GM18870 (cell line): ENCODE measurements around the gene PNO1.
"Not testable (repeated sequence)": the region's sequence is repeated elsewhere in the genome, so short reads cannot be mapped to it uniquely, and the experiment has no call there.

Experiments used
- ATAC-seq: cut with Tn5 transposase; IDR thresholded peaks from one replicate; pipeline ENCODE4 v1.9.1; 2021; ENCODE audit warnings: moderate library complexity; ENCODE audit not compliant: unreplicated experiment

The PNO1 gene

DNA sequence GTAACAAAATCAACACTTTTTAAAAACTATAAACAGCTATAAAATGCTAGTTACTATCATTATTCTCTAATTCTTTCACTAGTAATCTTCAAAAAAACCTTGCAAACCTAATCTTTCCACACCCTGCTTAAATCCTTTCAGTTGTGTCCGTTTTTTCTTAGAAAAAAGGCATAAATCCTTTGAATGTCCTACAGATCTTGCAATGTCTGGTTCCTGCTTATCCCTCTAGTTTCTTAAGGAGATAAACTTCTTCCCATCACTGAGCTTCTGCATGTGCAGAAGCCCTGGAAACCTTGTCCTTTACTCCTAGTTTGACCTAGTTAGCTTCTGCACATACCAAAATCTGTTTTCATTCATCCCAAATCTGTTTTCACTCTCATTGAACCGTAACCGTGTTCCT is 1.3 kb upstream of the PNO1 start:
- ATAC-seq, result no peak

DNA sequence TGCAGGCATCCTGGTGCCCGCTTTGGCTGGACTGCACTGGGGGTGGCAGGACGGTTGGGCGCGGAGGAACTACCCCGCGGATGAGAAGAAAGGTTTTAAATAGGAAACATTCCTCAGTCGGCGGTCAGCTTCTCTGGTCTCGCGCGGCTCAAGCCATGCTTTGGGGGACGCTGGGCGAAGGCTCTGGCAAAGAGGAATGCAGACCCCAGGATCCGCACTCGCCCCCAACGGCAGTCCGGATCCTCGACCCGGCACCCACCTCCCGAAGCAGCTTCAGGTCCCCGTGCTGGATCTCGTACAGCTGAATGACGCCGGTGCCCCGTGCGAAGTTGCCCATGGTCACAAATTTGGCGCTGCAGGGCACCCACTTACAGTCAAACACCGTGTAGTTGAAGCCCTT is 686 bp upstream of the PNO1 start:
- ATAC-seq, result peak; percentile 22

DNA sequence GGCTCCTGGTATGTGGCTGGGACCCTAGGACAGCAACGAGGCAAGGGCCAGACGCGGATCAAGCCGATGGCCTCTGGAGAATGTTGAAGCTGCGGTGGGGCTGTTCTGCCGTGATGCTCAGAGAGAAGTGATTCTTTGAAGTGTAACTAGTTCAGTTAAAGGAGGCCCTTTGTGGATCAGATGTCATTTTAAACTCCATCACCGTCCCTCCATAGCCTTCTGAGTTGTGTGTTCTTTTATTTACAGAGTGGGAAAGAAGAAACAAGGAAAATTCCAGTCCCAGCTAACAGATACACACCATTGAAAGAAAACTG is 403 bp downstream of the PNO1 start:
- ATAC-seq, result no peak

DNA sequence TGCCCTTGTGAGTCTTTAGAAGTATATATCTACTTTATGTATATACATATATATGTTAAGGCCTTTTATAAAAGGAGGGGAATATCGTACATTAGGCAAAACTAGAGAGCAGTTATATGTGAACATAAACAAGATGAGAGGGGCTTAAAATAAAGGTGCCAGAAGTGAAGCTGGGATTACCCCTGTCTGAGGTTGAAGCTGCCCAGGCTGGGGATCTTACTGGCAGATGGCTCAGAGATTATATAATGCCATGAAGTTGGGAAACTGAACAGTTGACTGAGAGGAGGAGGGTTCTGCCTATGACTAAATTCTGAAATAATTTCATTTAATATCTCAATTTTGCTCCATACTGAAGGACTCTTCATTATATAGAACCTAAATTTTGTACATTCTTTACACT is 6.0 kb downstream of the PNO1 start:
- no peak for ATAC-seq

DNA sequence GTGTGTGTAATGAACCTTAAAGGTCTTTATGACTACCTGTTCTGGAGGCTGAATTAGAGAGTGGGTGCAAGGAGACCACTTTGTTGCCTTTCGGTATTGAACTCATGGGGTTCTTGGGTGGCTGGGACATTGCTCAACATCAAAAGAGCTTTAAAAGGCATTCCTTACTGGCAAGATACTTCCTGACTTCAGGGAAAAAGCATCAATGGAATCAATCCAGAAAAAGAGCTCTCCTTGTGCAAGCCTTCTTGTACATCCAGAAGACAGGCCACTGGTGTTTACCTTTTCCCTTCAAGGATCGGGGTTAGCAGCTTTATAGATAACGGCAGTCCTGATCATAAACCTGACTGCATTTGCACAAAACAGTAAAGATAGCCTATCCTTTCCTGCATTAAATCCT is 9.5 kb downstream of the PNO1 start:
- no peak for ATAC-seq

DNA sequence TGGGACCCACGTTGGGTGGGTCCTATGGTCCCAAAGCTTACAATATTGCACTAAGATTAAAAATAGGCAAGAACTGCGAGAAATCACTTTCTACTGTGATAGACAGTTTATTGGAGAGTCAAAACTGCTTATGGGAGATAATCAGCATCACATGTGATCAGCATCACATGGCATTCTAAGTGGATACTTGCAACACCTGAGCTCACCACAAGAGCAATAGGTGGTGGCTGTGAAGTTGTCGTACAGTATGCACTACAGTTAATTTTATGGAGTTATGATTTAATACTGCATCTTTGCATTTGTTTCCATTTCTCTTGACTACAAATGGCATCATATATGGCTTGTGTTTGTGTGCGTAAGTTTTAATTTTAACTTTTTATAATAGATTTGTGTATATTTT is 11.6 kb downstream of the PNO1 start:
- ATAC-seq, result no peak

DNA sequence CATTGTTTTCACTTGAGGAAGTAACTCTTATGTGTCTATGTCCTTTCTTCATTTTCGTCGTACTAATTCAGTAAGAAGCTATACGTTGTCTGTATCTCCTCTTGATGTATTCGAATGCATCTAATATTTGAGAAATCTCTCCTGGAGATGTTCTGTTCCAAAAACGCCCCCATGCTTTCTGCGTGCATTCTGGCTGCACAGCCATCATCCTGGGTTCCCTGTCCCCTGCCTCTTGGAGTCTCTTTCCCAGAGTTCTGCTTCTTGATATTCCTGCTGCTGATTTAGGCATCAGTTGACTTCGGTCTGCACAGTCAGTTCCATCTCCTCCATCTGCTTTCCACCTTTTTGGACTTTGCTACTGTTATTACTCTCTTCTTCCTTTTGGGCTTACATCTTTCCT is 13.5 kb downstream of the PNO1 start:
- ATAC-seq, result no peak

DNA sequence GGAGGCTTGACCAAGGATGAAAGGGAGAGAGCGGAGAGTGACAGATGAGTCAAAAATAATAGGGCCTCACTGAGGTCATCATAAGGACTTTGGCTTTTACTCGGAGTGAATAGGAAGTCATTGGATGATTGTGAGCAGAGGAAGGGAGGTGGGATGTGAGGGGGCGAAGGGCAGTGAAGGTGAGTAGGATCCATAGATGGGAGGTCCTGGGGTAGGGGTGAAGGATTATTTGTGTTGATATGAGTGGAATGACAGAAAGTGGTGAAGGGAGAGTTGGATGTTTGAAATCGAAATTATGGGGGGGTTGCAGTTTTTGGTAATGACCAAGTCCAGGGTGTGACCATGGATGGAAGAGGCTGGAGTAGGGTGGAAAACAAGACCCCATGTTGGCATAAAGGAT is 14.0 kb downstream of the PNO1 start:
- no peak for ATAC-seq

DNA sequence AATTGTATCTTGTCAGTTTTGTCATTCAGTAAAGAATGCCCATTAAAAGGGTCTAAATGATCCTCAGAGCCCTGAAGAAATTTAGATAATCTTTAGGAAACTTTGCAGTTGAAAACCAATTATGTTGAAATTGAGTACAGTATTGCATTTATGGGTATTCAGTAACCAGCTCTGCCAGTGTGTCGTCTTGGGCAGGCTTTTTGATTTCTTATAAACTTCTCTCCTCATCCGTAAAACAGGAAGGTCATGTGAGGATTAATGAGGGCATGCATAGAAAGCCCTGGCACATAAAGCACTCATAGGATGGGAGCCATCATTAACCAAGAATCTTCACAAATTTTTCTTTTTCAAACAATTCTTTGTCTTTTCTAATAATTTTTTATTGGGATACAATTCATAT is 14.8 kb downstream of the PNO1 start:
- ATAC-seq, result no peak

DNA sequence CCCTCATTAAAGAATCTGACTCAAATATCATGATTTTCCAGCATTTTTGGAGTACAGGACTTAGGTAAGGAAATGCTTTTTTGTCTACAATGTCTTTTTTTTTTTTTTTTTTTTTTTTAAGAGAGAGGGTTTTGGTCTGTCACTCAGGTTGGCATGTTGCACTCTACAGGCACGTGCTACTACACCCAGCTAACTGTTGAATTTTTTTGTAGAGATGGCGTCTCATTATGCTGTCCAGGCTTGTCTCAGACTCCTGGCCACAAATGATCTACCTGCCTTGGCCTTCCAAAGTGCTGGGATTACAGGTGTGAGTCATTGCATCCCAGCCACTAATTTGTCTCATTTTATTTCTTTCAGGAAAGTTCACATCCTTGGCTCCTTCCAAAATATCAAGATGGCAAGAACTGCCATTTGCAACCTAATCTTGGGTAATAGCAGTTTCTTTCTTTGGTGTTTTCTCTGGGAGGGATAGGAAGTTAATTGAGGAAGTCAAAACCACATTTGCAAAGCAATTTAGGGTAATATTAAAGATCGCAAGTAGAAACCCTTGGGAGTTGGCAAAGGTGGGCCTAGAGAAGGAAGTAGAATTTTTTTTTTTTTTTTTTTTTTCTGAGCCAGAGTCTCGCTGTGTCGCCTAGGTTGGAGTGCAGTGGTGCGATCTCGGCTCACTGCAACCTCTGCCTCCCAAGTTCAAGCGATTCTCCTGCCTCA is 15.5 kb downstream of the PNO1 start:
- no peak for ATAC-seq

DNA sequence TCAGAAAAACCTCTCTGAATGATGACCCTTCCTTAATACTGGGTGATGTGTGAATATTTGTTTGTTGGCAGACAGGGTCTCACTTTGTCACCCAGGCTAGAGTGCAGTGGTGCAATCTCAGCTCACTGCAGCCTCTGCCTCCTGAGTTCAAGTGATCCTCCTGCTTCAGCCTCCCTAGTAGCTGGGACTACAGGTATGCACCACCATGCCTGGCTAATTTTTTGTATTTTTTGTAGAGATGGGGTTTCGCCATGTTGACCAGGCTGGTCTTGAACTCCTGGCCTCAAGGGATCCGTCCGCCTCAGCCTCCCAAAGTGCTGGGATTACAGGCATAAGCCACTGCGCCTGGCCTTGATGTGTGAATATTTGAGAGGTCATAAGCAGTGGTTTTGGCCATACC is 17.5 kb downstream of the PNO1 start:
- not testable (repeated sequence) for ATAC-seq

DNA sequence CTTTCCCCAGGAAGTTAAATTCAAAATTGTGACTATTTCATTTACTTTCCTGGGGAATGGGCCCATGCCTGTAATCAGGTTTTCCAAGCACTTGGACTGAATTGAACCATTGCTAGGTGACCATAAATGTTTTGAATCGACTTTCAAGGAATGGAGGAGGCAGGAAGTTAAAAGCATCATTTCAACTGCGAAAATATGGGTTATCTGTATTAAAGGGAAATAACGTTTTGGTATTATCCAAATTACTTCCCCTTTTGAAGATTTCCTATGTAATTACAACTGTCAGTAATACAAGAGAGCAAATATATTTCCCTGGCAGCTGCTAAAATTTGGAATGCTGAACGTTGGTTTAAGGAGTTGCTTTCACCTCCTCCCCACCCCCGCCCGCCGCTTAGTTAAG is 19.0 kb downstream of the PNO1 start:
- no peak for ATAC-seq

DNA sequence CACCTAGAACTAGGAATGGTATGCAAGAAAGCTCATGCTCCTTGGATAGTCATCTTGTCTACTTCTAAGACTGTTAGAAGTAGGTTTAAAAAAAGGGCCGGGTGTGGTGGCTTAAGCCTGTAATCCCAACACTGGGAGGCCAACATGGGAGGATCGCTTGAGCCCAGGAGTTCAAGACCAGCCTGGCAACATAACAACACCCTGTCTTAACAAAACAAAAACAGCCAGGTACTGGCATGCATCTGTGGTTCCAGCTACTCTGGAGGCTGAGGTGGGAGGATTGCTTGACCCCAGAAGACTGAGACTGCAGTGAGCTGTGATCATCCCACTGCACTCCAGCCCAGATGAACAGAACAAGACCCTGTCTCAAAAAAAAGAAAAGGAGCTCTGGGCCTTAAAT is 19.9 kb downstream of the PNO1 start:
- no peak for ATAC-seq

DNA sequence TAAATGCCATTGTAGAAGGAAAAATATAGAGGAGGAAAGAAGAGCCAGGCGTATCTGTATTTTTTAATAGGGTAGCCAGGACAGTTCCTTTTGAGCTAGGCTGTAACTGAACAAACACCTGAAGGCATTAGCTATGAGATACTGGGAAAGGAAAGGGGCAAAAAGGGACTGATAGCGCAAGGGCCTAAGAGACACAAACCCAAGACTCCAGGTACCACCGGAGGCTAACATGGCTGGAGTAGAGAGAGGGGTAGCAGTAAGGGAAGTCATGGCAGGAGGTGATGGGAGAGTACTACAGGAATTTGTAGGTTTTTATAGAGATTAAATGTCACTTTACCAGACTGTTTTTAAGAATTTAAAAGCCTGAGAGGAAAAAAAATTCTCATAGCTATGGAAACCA is 20.7 kb downstream of the PNO1 start:
- no peak for ATAC-seq

DNA sequence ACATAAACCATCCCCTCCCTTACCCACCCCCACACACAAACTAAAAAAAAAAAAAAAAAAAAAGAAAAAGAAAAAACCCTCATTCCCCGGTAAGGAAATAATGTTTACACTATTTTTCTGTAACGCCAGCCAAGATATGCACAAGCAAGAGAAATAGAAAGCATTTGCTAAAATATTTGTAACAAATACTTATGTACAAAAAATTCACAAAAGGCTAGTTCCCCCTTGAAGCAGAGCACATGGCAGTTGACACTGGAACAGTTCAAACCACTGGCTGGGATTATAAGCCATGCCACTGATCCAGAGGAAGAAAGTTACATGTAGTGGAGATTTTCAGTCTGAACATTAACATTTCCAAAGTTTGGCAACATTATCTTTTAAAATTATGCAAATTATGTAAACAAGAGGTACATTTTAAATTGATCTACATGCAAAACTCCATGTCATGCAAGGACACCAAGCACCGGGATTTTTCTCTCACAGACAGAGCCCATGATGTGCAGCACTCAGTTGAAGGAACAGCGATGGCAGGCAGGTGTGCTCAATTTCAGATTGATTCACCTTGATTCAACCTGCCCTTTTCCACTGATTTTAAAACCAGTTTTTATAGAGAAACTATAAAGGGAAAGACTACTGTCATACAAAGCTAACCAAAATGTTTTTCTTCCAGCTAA is 21.4 kb downstream of the PNO1 start:
- ATAC-seq, result no peak

DNA sequence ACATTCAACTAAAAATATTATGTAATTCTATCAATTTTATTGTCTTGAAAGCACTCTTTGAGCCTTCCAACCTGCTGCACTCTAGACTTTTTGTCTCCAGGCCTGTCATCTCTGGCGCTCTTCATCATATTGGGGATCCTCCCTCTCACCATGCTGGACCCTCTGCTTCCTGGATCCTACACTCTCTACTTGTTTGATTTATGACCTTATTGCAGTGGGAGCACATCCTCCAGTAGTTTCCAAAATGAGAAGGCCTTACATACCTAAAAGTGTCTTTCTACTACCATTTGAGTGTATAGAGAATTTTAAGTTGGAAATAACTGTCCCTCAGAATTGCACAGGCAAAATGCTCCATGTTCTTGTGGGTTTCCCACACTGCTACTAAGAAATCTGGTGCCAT is 25.2 kb downstream of the PNO1 start:
- ATAC-seq, result no peak

DNA sequence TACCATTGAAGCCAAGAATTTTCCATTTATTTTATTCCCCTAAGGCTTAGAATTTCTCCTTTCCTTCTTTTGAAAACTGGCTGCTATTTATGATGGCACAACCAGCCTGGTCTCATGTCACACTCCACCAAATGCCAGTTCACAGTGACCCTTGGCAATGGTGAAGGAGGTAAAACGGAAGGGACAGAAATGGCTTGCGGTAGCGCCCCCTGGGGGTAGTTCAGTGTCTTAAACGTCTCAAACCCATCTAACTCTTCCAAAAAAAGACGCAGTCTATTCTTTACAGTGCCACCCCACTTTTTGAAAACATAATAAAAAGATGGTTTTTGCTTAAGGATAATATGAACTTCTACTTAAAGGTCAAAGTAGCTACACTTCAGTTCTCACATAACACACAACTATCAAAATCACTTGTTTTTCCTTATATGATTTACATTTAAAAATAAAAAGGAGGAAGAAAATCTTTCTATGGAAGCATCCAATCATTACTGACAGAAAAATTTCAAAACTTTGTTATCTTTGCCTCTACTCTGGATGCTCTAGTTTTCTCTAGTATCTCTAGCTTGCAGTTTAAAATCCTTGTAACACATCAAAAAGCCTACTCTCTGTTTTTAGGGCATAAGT is 28.0 kb downstream of the PNO1 start:
- no peak for ATAC-seq

DNA sequence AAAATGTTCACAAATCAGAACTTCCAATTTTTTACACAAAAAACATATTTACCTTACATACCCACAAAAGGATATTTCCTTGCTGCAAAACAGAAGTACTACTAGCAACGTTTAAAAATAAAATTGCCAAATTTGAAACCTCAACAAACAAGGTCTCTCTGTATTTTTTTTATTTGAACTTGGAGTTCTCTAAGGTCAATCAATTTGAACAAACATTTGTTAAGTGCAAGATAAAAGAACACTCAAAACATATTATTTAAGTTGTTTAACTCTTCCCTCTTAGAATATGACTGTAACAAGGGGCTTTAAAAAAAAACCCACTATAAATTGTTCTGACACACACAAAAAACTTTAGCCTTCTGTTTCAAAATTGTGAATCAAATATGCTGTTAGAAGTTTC is 29.6 kb downstream of the PNO1 start:
- ATAC-seq, result no peak

DNA sequence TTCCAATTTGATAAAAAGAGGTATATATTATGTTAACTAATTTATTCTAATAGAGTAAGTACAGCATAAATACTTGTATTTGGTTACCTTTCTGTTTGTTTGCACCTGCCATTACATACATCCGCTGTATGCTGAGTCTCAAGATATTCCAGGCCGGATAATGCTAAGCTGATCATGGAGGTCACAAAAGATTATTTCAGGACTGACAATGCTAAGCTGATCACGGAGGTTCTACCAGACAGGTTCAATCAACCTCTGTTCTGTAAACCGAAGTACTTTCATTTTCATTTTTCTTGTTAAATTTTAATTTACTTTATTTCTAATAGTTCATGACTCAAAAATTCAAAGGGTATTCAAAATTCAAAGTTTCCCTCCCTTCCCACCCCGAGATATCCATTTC is 31.1 kb downstream of the PNO1 start:
- no peak for ATAC-seq

DNA sequence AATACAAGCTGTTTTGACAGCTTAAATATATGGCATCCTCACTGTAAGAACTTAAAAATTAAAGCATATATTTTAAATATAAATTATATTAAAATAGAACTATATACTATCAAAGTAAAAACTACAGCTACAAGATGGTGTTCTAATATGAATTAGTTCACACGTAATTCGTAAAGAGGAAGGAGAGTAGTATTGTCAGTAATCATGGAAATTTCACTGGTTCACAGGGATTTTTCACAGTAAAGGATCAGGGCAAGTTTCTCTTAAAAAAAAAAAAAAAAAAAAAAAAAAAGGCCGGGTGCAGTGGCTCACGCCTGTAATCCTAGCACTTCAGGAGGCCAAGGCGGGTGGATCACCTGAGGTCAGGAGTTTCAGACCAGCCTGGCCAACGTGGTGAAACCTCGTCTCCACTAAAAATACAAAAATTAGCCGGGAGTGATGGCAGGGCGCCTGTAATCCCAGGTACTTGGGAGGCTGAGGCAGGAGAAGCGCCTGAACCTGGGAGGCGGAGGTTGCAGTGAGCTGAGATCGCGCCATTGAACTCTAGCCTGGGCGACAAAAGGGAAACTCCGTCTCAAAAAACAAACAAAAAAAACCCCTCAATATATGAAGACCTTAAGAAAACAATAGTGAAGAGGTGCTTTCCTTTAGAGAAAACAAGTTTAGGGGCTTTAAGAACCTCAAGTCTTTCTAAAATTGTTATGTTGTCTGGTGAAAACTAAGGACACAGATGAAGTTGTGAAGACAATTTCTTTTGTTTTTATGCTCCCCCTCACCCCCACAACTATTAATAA is 32.5 kb downstream of the PNO1 start:
- no peak for ATAC-seq

DNA sequence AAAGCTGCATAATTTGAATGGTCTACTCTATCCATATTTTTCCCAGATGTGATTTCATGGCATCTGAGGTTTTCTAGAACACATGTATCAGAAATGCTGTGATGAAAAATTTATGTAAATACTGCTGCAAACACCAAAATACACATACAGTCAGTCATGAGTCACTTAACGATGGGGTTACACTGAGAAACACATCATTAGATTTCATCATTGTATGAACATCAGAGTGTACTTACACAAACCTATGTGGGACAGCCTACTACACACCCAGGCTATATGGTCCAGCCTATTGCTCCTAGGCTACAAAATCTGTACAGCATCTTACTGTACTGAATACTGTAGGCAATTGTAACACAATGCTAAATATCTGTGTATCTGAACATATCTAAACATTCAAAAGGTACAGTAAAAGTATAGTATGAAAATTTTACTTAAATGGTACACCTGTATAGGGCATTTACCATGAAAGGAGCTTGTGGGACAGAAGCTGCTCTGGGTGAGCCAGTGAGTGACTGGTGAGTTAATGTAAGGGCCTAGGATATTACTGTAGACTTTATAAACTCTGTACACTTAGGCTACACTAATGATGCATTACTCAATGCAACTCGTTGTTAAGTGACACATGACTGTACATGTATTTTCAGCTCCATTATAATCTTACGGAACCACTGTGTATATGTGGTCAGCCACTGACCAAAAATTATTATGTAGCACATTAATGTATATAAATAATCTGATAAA is 33.5 kb downstream of the PNO1 start:
- ATAC-seq, result no peak
